Left lung (tissue), 10 donors: Measurements from ENCODE around the gene AUNIP. TPM values are rescaled to one million over a fixed set of nuclear protein-coding genes. Genes with fewer than 3 reads are reported as not detected.

Experiments used
- ATAC-seq: fragments of 200-7000 bp; cut with Tn5 transposase; one replicate; pipeline ENCODE4 v1.9.1; 2020; ENCODE audit warnings: moderate library complexity
- DNase-seq, 4 donors: peaks; one replicate each; pipeline ENCODE4 v3.0.0-alpha.2; 2013 to 2020
- H3K27ac ChIP-seq, 2 donors: fragments of 200-600 bp; sonication (generic) in 1 of 2; one replicate each; pipeline versions ENCODE4 v1.5.0 to v1.8.0; 2020 to 2021
- H3K27me3 ChIP-seq, 2 donors: fragments of 200-600 bp; sonication (generic) in 1 of 2; one replicate each; pipeline versions ENCODE4 v1.5.0 to v1.8.0; 2020 to 2021
- H3K36me3 ChIP-seq, 2 donors: fragments of 200-600 bp; sonication (generic) in 1 of 2; one replicate each; pipeline versions ENCODE4 v1.5.0 to v1.8.0; 2020 to 2021
- H3K4me1 ChIP-seq, 2 donors: fragments of 200-600 bp; one replicate each; pipeline ENCODE4 v1.8.0; 2021
- H3K4me3 ChIP-seq, 2 donors: fragments of 200-600 bp; sonication (generic) in 1 of 2; one replicate each; pipeline versions ENCODE4 v1.5.0 to v1.8.0; 2020 to 2021; ENCODE audit warnings: mild to moderate bottlenecking in 1 of 2
- H3K9me3 ChIP-seq, 2 donors: fragments of 200-600 bp; sonication (generic) in 1 of 2; one replicate each; pipeline versions ENCODE4 v1.5.0 to v1.8.0; 2020 to 2021
- CTCF ChIP-seq, 2 donors: fragments of 200-600 bp; sonication (generic) in 1 of 2; IDR thresholded peaks; one replicate each; pipeline versions ENCODE4 v1.5.0 to v1.8.0; 2021; ENCODE audit warnings: antibody characterized with exemption in 2 of 2
- intact Hi-C, 2 donors: fragments of 100-400 bp; cut with DNase I; formaldehyde crosslinking; loops; one replicate each; pipeline versions ENCODE4 v1.11.2 to v1.14.2; 2022
- polyA plus RNA-seq, 6 donors: library from polyadenylated mRNA; unstranded; fragments of 120-200 nt; gene quantifications; one replicate each; pipeline ENCODE4 v1.2.1, GENCODE V29; 2013; ENCODE audit not compliant: insufficient read length in 6 of 6
- total RNA-seq, 2 donors: library from RNA; stranded (reverse); fragmentation: NEBNext Ultra II Directional; extraction: Animal tissue kit (Norgen Biotek cat#: 25700); gene quantifications; one replicate each; pipeline ENCODE4 v1.2.1, GENCODE V29; 2021
- donor health status: DM: no; HTN: yes; CAD: no.
- donor health status: DM: no; HTN: no; CAD: no.

Gene AUNIP
- total and polyA plus RNA-seq, 8 donors, result 0.97 to 3.1 (median 2.4) TPM

DNA sequence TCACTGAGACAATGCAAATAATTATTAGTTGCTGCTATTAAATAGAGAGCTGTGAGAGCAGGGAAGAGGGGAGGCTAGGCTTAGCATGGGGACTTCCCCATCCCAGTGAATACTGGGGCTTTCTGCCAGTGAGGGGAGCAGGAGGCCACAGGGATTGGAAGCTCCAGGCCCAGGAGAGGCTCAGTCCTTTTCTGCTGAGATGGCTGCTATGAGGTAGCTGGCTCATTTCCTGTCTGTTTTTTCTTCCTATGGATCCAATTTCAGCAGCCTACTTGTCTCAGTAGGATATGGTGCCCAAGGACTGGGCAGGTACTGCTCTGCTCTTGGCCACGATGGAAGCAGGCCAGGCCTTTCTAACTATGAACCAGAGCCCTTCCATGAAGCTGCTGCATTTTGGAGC, 37.0 kb upstream of the AUNIP start:
- Histone ChIP-seq H3K27ac (no peak overlapping the region), H3K9me3 (no peaks in the 10 kb centered on the region), H3K27me3 (no peaks in the 10 kb centered on the region), H3K4me1 (peaks cover 15 to 27% of the 10 kb centered on the region in 2 donors), H3K4me3 (no peak overlapping the region), H3K36me3 (peaks cover 0 to 29% of the 10 kb centered on the region in 2 donors)
- intact Hi-C loops, result loop anchor here in 1 of 2 donors (5.0 kb wide), 1 partner anchor 101 kb away; the partner anchor contains the start of gene PAFAH2
- TF ChIP-seq CTCF (IDR thresholded peaks at IDR 0.05), result no peak
- ATAC-seq (no peak), DNase-seq (no peak)

DNA sequence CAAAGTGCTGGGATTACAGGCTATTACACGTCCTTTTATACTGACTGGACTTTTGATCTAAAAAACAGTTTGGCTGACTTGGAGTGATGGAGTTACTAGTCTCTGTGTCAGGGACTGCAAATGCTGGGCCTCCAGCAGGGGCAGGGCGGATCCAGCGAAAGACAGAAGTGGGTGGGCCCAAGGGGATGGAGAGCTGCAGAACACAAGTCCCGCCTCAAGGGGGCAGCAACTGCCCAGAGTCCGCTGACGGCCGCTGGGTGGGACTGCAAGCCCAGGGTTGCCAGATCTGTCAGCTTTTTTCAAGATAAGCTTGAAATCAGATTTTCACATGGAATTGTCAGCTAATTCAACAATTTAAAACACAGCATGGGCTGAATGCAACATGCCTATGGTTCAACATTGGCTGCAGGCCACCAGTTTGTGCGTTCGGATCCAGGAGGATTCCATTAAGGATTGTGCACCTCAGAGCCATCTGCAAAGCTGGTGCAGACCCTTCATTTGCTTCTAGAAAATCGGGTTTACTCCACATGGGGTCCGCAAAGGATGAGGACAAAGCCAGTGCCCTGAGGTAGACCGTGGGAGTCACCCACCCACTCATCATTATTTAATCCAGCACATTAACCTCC, 36.2 kb upstream of the AUNIP start:
- intact Hi-C loops, result loop anchor here in 1 of 2 donors (5.0 kb wide), 1 partner anchor 102 kb away; the partner anchor contains the start of gene PAFAH2
- H3K9me3 ChIP-seq, result no peaks in the 10 kb centered on the region

GRCh38 chr1:25893116-25893515, 33.9 kb upstream of the AUNIP start:
- Histone ChIP-seq H3K9me3 (no peaks in the 10 kb centered on the region), H3K4me3 (no peak overlapping the region), H3K4me1 (peaks cover 15 to 36% of the 10 kb centered on the region in 2 donors), H3K36me3 (no peaks in the 10 kb centered on the region), H3K27me3 (no peaks in the 10 kb centered on the region), H3K27ac (peak overlapping the region; percentile 66 to 88)
- intact Hi-C loops, result no loop called here
- ATAC-seq (no peak), DNase-seq (no peak)
- TF ChIP-seq CTCF (IDR thresholded peaks at IDR 0.05), result no peak

More for the DNA sequence above, 36.2 kb upstream of the AUNIP start:
- peak; percentile 89 to 96 (median 93) for DNase-seq
- H3K4me1 ChIP-seq, result peaks cover 15 to 33% of the 10 kb centered on the region in 2 donors
- TF ChIP-seq CTCF (IDR thresholded peaks at IDR 0.05), result peak; percentile 97 to 98
- peak; percentile 84 for ATAC-seq
- H3K4me3 ChIP-seq, result no peak overlapping the region
- peaks cover 0 to 23% of the 10 kb centered on the region in 2 donors for H3K36me3 ChIP-seq
- no peaks in the 10 kb centered on the region for H3K27me3 ChIP-seq
- H3K27ac ChIP-seq, result no peak overlapping the region

DNA sequence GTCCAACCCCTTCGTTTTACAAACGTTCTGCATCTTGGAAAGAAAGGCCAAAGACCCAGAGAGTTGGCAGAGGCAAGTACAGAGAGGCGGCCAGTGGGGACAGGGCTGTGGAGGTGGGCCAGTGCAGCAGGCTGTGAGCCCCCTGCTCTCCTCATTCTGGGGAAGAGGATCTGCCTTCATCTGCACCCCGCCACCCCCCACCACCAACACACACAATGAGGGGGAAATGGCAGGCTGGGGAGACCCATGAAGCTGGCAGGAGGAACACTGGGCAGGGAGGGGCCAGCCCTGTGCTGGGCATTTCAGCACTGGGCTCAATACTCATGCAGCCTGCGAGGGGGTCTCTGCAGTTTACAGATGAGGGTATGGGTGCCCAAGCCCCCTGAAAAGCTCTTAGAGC, 32.3 kb upstream of the AUNIP start:
- intact Hi-C loops, result no loop called here

More for the DNA sequence above, 32.3 kb upstream of the AUNIP start:
- no peak for DNase-seq
- Histone ChIP-seq H3K4me1 (peaks cover 15 to 36% of the 10 kb centered on the region in 2 donors), H3K36me3 (no peaks in the 10 kb centered on the region), H3K27ac (peak overlapping the region; percentile 66 to 88), H3K9me3 (no peaks in the 10 kb centered on the region), H3K27me3 (no peaks in the 10 kb centered on the region), H3K4me3 (no peak overlapping the region)
- TF ChIP-seq CTCF (IDR thresholded peaks at IDR 0.05), result no peak
- no peak for ATAC-seq
